ENCODE results near the gene SLC6A4. TPM values are rescaled to one million over a fixed set of nuclear protein-coding genes. Genes with fewer than 3 reads are reported as not detected.

The SLC6A4 gene
- total and polyA plus RNA-seq, 2 donors (not counting 3 experiments of a cell fraction or from before 2014, with no cell fraction given): 0.25 TPM; not detected in 1

- dilution Hi-C loops (cut with MboI; ENCODE audit: extremely low pct_ligation_motif_present, low sequenced_read_pairs): no loop called here
- Histone ChIP-seq H3K9me1 (replicated peaks; ENCODE audit: control insufficient read depth, extremely low read depth, insufficient read depth, low read length) (no peaks in the 10 kb centered on the region), H3K9ac (replicated peaks; ENCODE audit: extremely low read depth, insufficient read depth, low read length) (no peak overlapping the region), H3K9me3 (replicated peaks; ENCODE audit: control insufficient read depth, insufficient read depth, low read length) (no peaks in the 10 kb centered on the region), H3K36me3 (ENCODE audit: control insufficient read depth in 2 of 2, extremely low read depth in 1 of 2, insufficient read depth in 2 of 2, low read length in 2 of 2) (peaks cover 20% of the 10 kb centered on the region in 2 experiments), H4K20me1 (replicated peaks; ENCODE audit: control insufficient read depth, extremely low read depth, insufficient read depth, low read length) (no peaks in the 10 kb centered on the region), H3K27ac (ENCODE audit: insufficient read depth, low read depth, low read length) (no peak overlapping the region), H3K4me2 (ENCODE audit: insufficient read depth, low read length) (no peak overlapping the region), H3K27me3 (ENCODE audit: control insufficient read depth in 2 of 2, insufficient read depth in 2 of 2, low read length in 2 of 2) (no peaks in the 10 kb centered on the region), H2AFZ (ENCODE audit: low read depth, low read length) (no peak overlapping the region), H3K4me1 (ENCODE audit: control insufficient read depth, extremely low read depth, insufficient read depth, low read length) (peaks cover 5% of the 10 kb centered on the region), H3K4me3 (replicated peaks in 1 of 3; ENCODE audit: insufficient read depth in 1 of 3, low read depth in 1 of 3, low read length in 3 of 3) (no peak overlapping the region), H3K79me2 (ENCODE audit: control insufficient read depth, insufficient read depth, low read length) (no peaks in the 10 kb centered on the region)
- peak; percentile 3 for TF ChIP-seq JUN (IDR thresholded peaks at IDR 0.05; ENCODE audit: borderline replicate concordance, insufficient read depth, insufficient read length, low read depth)
- TF ChIP-seq EZH2 (IDR thresholded peaks at IDR 0.05; ENCODE audit: borderline replicate concordance, low read depth, low read length, severe bottlenecking): no peak
- no peak for DNase-seq (ENCODE audit: low read depth, low spot score)
- FAIRE-seq: peak; percentile 18
- intact Hi-C loops (cut with micrococcal nuclease): no loop called here
- POLR2A ChIA-PET: no interaction called here
- BruUV-seq (replicated peaks): no TSS peak
- CTCF ChIA-PET: interaction anchor here (1.2 to 1.9 kb wide), 3 partner anchors 65 to 166 kb away, joined by 3 to 7 read pairs (median 3); no protein-coding TSS in a partner anchor
Observed at GRCh38 chr17:30271102-30271501, 35.6 kb upstream of the SLC6A4 start.

- ChIA-PET CTCF (interaction anchor here (1.9 to 3.4 kb wide), 2 partner anchors 143 to 163 kb away, joined by 6 to 15 read pairs; no protein-coding TSS in a partner anchor), POLR2A (no interaction called here)
- intact Hi-C loops (cut with micrococcal nuclease) (no loop called here), dilution Hi-C loops (cut with MboI; ENCODE audit: extremely low pct_ligation_motif_present, low sequenced_read_pairs) (no loop called here)
- peaks cover 29% of the 10 kb centered on the region for H3K4me1 ChIP-seq (ENCODE audit: control insufficient read depth, extremely low read depth, insufficient read depth, low read length)
- no peak overlapping the region for H3K4me3 ChIP-seq (replicated peaks in 1 of 3; ENCODE audit: insufficient read depth in 1 of 3, low read depth in 1 of 3, low read length in 3 of 3)
- no peaks in the 10 kb centered on the region for H3K9me3 ChIP-seq (replicated peaks; ENCODE audit: control insufficient read depth, insufficient read depth, low read length)
- FAIRE-seq (no peak), DNase-seq (ENCODE audit: low read depth, low spot score) (no peak)
- H3K9ac ChIP-seq (replicated peaks; ENCODE audit: extremely low read depth, insufficient read depth, low read length): no peak overlapping the region
- H3K36me3 ChIP-seq (ENCODE audit: control insufficient read depth in 2 of 2, extremely low read depth in 1 of 2, insufficient read depth in 2 of 2, low read length in 2 of 2): peaks cover 10 to 16% of the 10 kb centered on the region in 2 experiments
- H3K27me3 ChIP-seq (ENCODE audit: control insufficient read depth in 2 of 2, insufficient read depth in 2 of 2, low read length in 2 of 2): no peaks in the 10 kb centered on the region
- H3K9me1 ChIP-seq (replicated peaks; ENCODE audit: control insufficient read depth, extremely low read depth, insufficient read depth, low read length): no peaks in the 10 kb centered on the region
- TF ChIP-seq CTCF (IDR thresholded peaks at IDR 0.05; ENCODE audit: extremely low read depth in 1 of 2, insufficient read depth in 1 of 2, low read depth in 1 of 2, low read length in 2 of 2) (no peak), GATA2 (IDR thresholded peaks at IDR 0.05; ENCODE audit: insufficient read depth, insufficient read length, low read depth, low read length) (no peak), JUN (IDR thresholded peaks at IDR 0.05; ENCODE audit: borderline replicate concordance, insufficient read depth, insufficient read length, low read depth) (no peak), EZH2 (IDR thresholded peaks at IDR 0.05; ENCODE audit: borderline replicate concordance, low read depth, low read length, severe bottlenecking) (no peak), MYC (IDR thresholded peaks at IDR 0.05; ENCODE audit: low read depth, low read length) (no peak), FOS (IDR thresholded peaks at IDR 0.05; ENCODE audit: borderline replicate concordance, insufficient read depth, low read length) (no peak), POLR2A (IDR thresholded peaks at IDR 0.05; ENCODE audit: low read depth, low read length) (no peak), POLR2AphosphoS5 (IDR thresholded peaks at IDR 0.05; ENCODE audit: insufficient read depth, low read depth, low read length) (no peak), MAX (IDR thresholded peaks at IDR 0.05; ENCODE audit: insufficient read depth, insufficient read length) (no peak)
- no TSS peak for BruUV-seq (replicated peaks)
- peaks cover 3% of the 10 kb centered on the region for H3K79me2 ChIP-seq (ENCODE audit: control insufficient read depth, insufficient read depth, low read length)
- H4K20me1 ChIP-seq (replicated peaks; ENCODE audit: control insufficient read depth, extremely low read depth, insufficient read depth, low read length): no peaks in the 10 kb centered on the region
- no peak overlapping the region for H2AFZ ChIP-seq (ENCODE audit: low read depth, low read length)
- no peak overlapping the region for H3K4me2 ChIP-seq (ENCODE audit: insufficient read depth, low read length)
- H3K27ac ChIP-seq (ENCODE audit: insufficient read depth, low read depth, low read length): no peak overlapping the region
Observed at GRCh38 chr17:30267625-30268024, 32.1 kb upstream of the SLC6A4 start.
